ENCODE measurements around the gene USP25. TPM values are rescaled to one million over a fixed set of nuclear protein-coding genes. Genes with fewer than 3 reads are reported as not detected.

The USP25 gene
- total and polyA plus RNA-seq, 9 of the 15 experiments (the other 6 are each of a cell fraction or from before 2014, with no cell fraction given), result 7.8 to 44.9 (median 31.4) TPM

- TF ChIP-seq CBX5 (IDR thresholded peaks at IDR 0.05; ENCODE audit: borderline replicate concordance, low read depth) (no peak), GATA2 (CRISPR knock-in tag; IDR thresholded peaks at IDR 0.05) (no peak), MTA2 (IDR thresholded peaks at IDR 0.05; ENCODE audit: low read depth) (peak; percentile 22; the same call in 1 of the 2 replicates), TAL1 (IDR thresholded peaks at IDR 0.05) (peak; percentile 55), ZNF280A (IDR thresholded peaks at IDR 0.05; ENCODE audit: low read depth, partially characterized antibody) (no peak), POLR2G (IDR thresholded peaks at IDR 0.05; ENCODE audit: low read depth, low read length) (no peak), MCM7 (IDR thresholded peaks at IDR 0.05) (no peak), GTF3C2 (IDR thresholded peaks at IDR 0.05; ENCODE audit: borderline replicate concordance, extremely low read depth, insufficient read length) (no peak), THRA (IDR thresholded peaks at IDR 0.05) (no peak), ZNF431 (CRISPR knock-in tag; IDR thresholded peaks at IDR 0.05) (no peak), E4F1 (CRISPR knock-in tag; IDR thresholded peaks at IDR 0.05; ENCODE audit: borderline replicate concordance) (no peak), ZBTB26 (CRISPR knock-in tag; IDR thresholded peaks at IDR 0.05) (no peak), GABPB2 (CRISPR knock-in tag; conservative IDR thresholded peaks at IDR 0.05) (no peak), UBTF (IDR thresholded peaks at IDR 0.05; ENCODE audit: borderline replicate concordance in 1 of 2, low read depth in 2 of 2, low read length in 2 of 2) (no peak)
Measured at GRCh38 chr21:15742052-15742670, 12.4 kb downstream of the USP25 start (continued).
